DOHH2 (cell line): Measurements from ENCODE around the gene C19orf47.

Experiments used
- EZH2phosphoT487 ChIP-seq: fragments of 200-600 bp; sonication (generic); IDR thresholded peaks from 2 replicates; pipeline ENCODE4 v1.6.1; 2017; ENCODE audit warnings: borderline replicate concordance, mild to moderate bottlenecking, antibody characterized with exemption, low read length, moderate library complexity, mixed read lengths
- TF ChIP-seq, protein P1 (sequence below): fragments of 200-600 bp; sonication (generic); IDR thresholded peaks from one replicate; pipeline ENCODE4 v1.5.1; 2014; ENCODE audit warnings: antibody characterized with exemption, mild to moderate bottlenecking, low read depth, low read length; ENCODE audit not compliant: poor library complexity, severe bottlenecking

- TF ChIP-seq, protein P1, sequence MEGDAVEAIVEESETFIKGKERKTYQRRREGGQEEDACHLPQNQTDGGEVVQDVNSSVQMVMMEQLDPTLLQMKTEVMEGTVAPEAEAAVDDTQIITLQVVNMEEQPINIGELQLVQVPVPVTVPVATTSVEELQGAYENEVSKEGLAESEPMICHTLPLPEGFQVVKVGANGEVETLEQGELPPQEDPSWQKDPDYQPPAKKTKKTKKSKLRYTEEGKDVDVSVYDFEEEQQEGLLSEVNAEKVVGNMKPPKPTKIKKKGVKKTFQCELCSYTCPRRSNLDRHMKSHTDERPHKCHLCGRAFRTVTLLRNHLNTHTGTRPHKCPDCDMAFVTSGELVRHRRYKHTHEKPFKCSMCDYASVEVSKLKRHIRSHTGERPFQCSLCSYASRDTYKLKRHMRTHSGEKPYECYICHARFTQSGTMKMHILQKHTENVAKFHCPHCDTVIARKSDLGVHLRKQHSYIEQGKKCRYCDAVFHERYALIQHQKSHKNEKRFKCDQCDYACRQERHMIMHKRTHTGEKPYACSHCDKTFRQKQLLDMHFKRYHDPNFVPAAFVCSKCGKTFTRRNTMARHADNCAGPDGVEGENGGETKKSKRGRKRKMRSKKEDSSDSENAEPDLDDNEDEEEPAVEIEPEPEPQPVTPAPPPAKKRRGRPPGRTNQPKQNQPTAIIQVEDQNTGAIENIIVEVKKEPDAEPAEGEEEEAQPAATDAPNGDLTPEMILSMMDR: peak; percentile 80
- no peak for TF ChIP-seq EZH2phosphoT487
Measured at GRCh38 chr19:40305403-40305802, 42.8 kb downstream of the C19orf47 start.
